Fibroblast of villous mesenchyme (primary cell): ENCODE results near the gene PRR15L. TPM values are rescaled to one million over a fixed set of nuclear protein-coding genes. Genes with fewer than 3 reads are reported as not detected.
"Not testable (repeated sequence)": the region's sequence is repeated elsewhere in the genome, so short reads cannot be mapped to it uniquely, and the experiment has no call there.

Experiments
- DNase-seq: peaks from one replicate; pipeline ENCODE4 v3.0.0-alpha.2; 2010; ENCODE audit warnings: low read depth
- H3K4me3 ChIP-seq: 2 replicates; pipeline ENCODE4 v1.5.1; 2011; ENCODE audit warnings: low read depth, mild to moderate bottlenecking, low read length
- total RNA-seq: library from RNA; depleted of rRNA; stranded (reverse); fragments of >200 nt; gene quantifications from 2 replicates; pipeline ENCODE4 v1.2.3, GENCODE V29; 2012
- TF ChIP-seq, protein P1 (sequence below): IDR thresholded peaks from 2 replicates; pipeline ENCODE4 v1.5.1; 2012; ENCODE audit warnings: low read depth, mild to moderate bottlenecking, low read length; ENCODE audit not compliant: insufficient read depth

PRR15L gene
- total RNA-seq, 1 donor = not detected

DNA sequence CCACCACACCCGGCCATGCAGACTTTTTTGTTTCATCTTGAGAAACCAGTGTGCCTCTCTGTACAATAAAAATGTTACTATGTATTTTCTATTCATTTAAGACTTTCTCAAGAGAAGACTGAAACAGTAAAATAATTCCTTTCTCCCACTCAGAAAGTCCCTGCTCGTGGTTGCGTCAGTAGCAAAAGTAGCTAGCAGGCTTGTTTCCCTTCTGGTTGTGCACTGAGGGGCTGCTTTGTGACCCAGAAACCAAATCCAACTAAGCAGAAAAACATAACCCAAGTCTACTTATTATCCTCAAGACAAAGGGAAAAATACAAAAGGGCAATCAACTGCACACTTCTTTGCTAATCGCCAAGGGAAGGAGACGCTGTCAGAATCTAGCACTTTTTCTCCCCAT, 19.7 kb downstream of the PRR15L start:
- TF ChIP-seq, protein P1, sequence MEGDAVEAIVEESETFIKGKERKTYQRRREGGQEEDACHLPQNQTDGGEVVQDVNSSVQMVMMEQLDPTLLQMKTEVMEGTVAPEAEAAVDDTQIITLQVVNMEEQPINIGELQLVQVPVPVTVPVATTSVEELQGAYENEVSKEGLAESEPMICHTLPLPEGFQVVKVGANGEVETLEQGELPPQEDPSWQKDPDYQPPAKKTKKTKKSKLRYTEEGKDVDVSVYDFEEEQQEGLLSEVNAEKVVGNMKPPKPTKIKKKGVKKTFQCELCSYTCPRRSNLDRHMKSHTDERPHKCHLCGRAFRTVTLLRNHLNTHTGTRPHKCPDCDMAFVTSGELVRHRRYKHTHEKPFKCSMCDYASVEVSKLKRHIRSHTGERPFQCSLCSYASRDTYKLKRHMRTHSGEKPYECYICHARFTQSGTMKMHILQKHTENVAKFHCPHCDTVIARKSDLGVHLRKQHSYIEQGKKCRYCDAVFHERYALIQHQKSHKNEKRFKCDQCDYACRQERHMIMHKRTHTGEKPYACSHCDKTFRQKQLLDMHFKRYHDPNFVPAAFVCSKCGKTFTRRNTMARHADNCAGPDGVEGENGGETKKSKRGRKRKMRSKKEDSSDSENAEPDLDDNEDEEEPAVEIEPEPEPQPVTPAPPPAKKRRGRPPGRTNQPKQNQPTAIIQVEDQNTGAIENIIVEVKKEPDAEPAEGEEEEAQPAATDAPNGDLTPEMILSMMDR = no peak
- no peak overlapping the region for H3K4me3 ChIP-seq
- DNase-seq = no peak

- H3K4me3 ChIP-seq = no peak overlapping the region
- TF ChIP-seq, protein P1 = no peak
- DNase-seq = peak; percentile 77
Measured at GRCh38 chr17:47935961-47936360, 21.7 kb downstream of the PRR15L start.

GRCh38 chr17:47935468-47935867, 22.2 kb downstream of the PRR15L start:
- DNase-seq, H3K4me3 ChIP-seq: not testable (repeated sequence)

DNA sequence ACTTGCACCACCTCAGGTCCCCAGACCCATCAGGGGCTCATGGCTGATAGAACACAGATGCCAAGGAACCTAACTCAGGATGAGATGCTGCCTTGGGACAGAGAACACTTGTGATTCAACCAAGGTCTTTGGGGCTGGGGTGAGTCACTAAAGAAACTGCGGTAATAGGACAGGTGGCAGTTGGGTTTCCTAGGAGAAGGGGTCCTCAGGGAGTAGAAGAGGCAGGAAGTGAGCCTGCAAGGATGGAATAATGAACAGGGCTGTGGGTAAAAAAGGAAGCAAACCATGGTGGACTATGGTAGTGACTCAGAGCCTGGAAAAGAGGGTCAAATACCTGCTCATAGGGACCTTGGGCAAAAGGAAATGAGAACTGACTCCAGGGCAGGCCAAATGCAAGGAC, 22.8 kb downstream of the PRR15L start:
- TF ChIP-seq, protein P1 = no peak
- DNase-seq = no peak
- no peak overlapping the region for H3K4me3 ChIP-seq

GRCh38 chr17:47931848-47932247, 25.8 kb downstream of the PRR15L start:
- TF ChIP-seq, protein P1 = no peak
- no peak for DNase-seq
- H3K4me3 ChIP-seq = no peak overlapping the region

GRCh38 chr17:47929218-47930000, 28.3 kb downstream of the PRR15L start:
- no peak for DNase-seq
- no peak overlapping the region for H3K4me3 ChIP-seq
- TF ChIP-seq, protein P1 = no peak

DNA sequence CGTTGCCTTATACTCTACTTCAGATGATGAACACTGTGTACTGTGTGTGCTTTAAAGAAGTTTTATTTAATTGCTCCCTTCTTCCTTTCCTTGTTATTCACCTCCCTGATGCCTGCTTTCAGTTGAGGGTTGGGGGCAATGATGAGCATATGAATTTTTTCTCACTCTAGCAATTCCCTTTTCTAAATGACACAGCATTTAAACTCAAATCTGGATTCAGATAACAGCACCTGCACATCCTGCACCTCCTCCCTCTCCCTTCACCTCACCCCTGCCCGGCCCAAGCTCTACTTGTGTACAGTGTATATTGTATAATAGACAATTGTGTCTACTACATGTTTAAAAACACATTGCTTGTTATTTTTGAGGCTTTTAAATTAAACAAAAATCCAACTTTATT, 29.3 kb downstream of the PRR15L start:
- no peak for DNase-seq
- TF ChIP-seq, protein P1 = no peak
- H3K4me3 ChIP-seq = no peak overlapping the region
